ENCODE measurements around the gene CERS2. TPM values are rescaled to one million over a fixed set of nuclear protein-coding genes. Genes with fewer than 3 reads are reported as not detected.

CERS2 gene
- total RNA-seq, 1 experiment from 2014 or later, result 113 TPM

DNA sequence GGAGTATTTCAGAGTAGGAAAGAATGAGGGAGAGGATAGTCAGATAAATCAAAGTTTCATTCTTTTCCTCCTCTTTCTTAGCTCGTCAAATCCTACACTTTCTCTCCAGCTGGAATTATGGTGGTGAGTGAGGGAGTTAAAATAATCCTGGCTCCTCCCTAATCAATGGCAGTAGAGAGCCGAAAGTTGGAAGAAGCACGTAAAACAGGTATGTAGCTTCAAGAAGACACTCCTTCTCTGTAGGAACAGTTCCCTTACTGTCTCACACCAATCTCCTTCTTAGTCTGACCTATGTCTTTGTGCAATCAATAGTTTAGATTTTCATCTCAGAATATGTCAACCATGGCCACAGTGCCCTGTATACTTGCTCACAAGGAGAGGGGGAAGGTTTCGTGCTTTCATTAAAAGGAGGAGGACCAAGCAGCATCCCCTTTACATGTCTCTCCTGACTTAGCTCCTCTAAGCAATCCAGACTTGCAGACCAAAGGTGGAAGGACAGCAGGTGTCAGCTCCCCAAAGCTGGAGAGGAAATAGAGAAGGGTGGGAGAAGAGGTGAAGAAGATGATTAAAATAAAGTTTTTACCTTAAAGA, 31.2 kb upstream of the CERS2 start:
- no peaks in the 10 kb centered on the region for H3K27me3 ChIP-seq (ENCODE audit: insufficient read depth, low read depth)
- peak overlapping the region; percentile 68 for H3K27ac ChIP-seq
- H3K4me2 ChIP-seq, result peak overlapping the region; percentile 86
- TF ChIP-seq EZH2 (IDR thresholded peaks at IDR 0.05; ENCODE audit: low read depth), result no peak
- TF ChIP-seq, protein P1, sequence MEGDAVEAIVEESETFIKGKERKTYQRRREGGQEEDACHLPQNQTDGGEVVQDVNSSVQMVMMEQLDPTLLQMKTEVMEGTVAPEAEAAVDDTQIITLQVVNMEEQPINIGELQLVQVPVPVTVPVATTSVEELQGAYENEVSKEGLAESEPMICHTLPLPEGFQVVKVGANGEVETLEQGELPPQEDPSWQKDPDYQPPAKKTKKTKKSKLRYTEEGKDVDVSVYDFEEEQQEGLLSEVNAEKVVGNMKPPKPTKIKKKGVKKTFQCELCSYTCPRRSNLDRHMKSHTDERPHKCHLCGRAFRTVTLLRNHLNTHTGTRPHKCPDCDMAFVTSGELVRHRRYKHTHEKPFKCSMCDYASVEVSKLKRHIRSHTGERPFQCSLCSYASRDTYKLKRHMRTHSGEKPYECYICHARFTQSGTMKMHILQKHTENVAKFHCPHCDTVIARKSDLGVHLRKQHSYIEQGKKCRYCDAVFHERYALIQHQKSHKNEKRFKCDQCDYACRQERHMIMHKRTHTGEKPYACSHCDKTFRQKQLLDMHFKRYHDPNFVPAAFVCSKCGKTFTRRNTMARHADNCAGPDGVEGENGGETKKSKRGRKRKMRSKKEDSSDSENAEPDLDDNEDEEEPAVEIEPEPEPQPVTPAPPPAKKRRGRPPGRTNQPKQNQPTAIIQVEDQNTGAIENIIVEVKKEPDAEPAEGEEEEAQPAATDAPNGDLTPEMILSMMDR (conservative IDR thresholded peaks at IDR 0.05), result no peak
- peaks cover 56% of the 10 kb centered on the region for H3K4me1 ChIP-seq (replicated peaks; ENCODE audit: insufficient read depth)
- ChIA-PET POLR2A (ENCODE audit: unreplicated experiment) (interaction anchor here (0.6 to 1.5 kb wide), 7 partner anchors 24 to 796 kb away, joined by 3 to 14 read pairs (median 4); partner anchors contain the start of genes ANXA9 and GOLPH3L), CTCF (interaction anchor here (0.6 to 2.1 kb wide), 4 partner anchors 8 to 84 kb away, joined by 3 to 11 read pairs (median 4); partner anchors contain the start of gene ANXA9)
- intact Hi-C loops (cut with micrococcal nuclease; ENCODE audit: unreplicated experiment), result loop anchor here (5.0 kb wide), 3 partner anchors 161 to 749 kb away; partner anchors contain the start of genes CA14, LYSMD1 and SCNM1
- no TSS peak for BruUV-seq (replicated peaks)
- no peaks in the 10 kb centered on the region for H3K36me3 ChIP-seq (ENCODE audit: low read depth)
- no peaks in the 10 kb centered on the region for H3K9me3 ChIP-seq (ENCODE audit: insufficient read depth, low read depth)
- no peak for DNase-seq
- H3K9me2 ChIP-seq (ENCODE audit: insufficient read depth), result no peaks in the 10 kb centered on the region
- peaks cover 23% of the 10 kb centered on the region for H3K79me2 ChIP-seq (ENCODE audit: low read depth)
- H3F3A ChIP-seq (ENCODE audit: insufficient read depth, low read depth), result peaks cover 28% of the 10 kb centered on the region
- peak overlapping the region; percentile 56; the same call in 1 of the 2 replicates for H3K4me3 ChIP-seq
- H2AFZ ChIP-seq, result peak overlapping the region; percentile 81
- no peaks in the 10 kb centered on the region for H4K20me1 ChIP-seq (ENCODE audit: insufficient read depth)

DNA sequence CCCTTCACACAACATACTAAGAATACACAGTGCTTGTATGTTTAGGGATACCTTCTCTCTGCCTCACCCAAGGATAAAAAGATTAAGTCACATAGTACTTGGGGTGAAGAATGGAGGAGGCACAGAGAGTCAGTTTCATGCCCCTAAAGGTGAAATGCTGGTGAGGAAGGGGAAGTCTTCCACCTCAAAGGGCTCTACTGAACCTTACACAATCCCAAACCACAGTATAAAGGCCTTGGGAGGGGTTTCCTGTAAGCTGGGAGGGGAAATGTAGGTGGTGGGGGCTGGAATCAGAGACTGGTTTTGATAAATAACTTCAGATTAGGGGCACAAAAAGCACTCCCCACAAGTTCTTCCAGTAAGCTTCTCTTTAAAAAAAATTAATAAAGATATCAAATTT, 28.5 kb upstream of the CERS2 start:
- CTCF ChIA-PET, result interaction anchor here (1.2 kb wide), 1 partner anchor 22 kb away, joined by 3 read pairs; no protein-coding TSS in a partner anchor
- Histone ChIP-seq H3K4me1 (replicated peaks; ENCODE audit: insufficient read depth) (peaks cover 50% of the 10 kb centered on the region), H3K79me2 (ENCODE audit: low read depth) (no peaks in the 10 kb centered on the region), H3F3A (ENCODE audit: insufficient read depth, low read depth) (peaks cover 28% of the 10 kb centered on the region), H3K27me3 (ENCODE audit: insufficient read depth, low read depth) (no peaks in the 10 kb centered on the region), H3K9me3 (ENCODE audit: insufficient read depth, low read depth) (no peaks in the 10 kb centered on the region), H3K27ac (no peak overlapping the region), H2AFZ (no peak overlapping the region), H3K9me2 (ENCODE audit: insufficient read depth) (no peaks in the 10 kb centered on the region), H3K36me3 (ENCODE audit: low read depth) (no peaks in the 10 kb centered on the region), H3K4me2 (no peak overlapping the region), H3K4me3 (no peak overlapping the region), H4K20me1 (ENCODE audit: insufficient read depth) (no peaks in the 10 kb centered on the region)
- BruUV-seq (replicated peaks), result no TSS peak
- POLR2A ChIA-PET (ENCODE audit: unreplicated experiment), result interaction anchor here (0.6 to 0.9 kb wide), 2 partner anchors 44 to 741 kb away, joined by 3 to 5 read pairs; no protein-coding TSS in a partner anchor
- intact Hi-C loops (cut with micrococcal nuclease; ENCODE audit: unreplicated experiment), result no loop called here
- no peak for DNase-seq
- no peak for TF ChIP-seq EZH2 (IDR thresholded peaks at IDR 0.05; ENCODE audit: low read depth)
- TF ChIP-seq, protein P1 (conservative IDR thresholded peaks at IDR 0.05), result no peak

DNA sequence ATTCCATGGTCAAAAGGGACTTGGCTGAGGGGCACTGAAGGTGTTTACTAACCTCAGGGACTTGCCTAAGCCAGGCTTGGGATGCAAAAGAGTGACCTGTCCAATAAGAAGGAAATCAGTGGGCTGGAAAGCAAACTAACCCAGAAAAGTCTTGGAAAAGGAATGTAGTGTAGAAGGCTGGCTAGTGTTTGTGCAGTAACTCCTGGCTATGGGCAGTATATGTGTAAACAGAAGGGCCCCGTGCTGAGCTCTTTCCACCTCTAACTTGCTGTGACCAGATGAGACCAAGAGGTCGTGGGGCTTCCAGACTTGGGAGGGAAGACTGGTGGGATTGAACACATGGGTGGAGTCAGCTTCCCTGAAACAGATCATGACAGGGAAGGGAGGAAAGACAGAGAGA, 28.0 kb upstream of the CERS2 start:
- intact Hi-C loops (cut with micrococcal nuclease; ENCODE audit: unreplicated experiment), result no loop called here
- POLR2A ChIA-PET (ENCODE audit: unreplicated experiment), result interaction anchor here (0.9 kb wide), 1 partner anchor 740 kb away, joined by 5 read pairs; no protein-coding TSS in a partner anchor
- peaks cover 46% of the 10 kb centered on the region for H3K4me1 ChIP-seq (replicated peaks; ENCODE audit: insufficient read depth)
- H3K79me2 ChIP-seq (ENCODE audit: low read depth), result no peaks in the 10 kb centered on the region
- no peak overlapping the region for H3K4me2 ChIP-seq
- H3K36me3 ChIP-seq (ENCODE audit: low read depth), result no peaks in the 10 kb centered on the region
- peaks cover 24% of the 10 kb centered on the region for H3F3A ChIP-seq (ENCODE audit: insufficient read depth, low read depth)
- no peaks in the 10 kb centered on the region for H3K9me3 ChIP-seq (ENCODE audit: insufficient read depth, low read depth)
- H4K20me1 ChIP-seq (ENCODE audit: insufficient read depth), result no peaks in the 10 kb centered on the region
- H3K27me3 ChIP-seq (ENCODE audit: insufficient read depth, low read depth), result no peaks in the 10 kb centered on the region
- H3K27ac ChIP-seq, result no peak overlapping the region
- no peaks in the 10 kb centered on the region for H3K9me2 ChIP-seq (ENCODE audit: insufficient read depth)
- no peak overlapping the region for H3K4me3 ChIP-seq
- CTCF ChIA-PET, result interaction anchor here (1.2 kb wide), 1 partner anchor 21 kb away, joined by 3 read pairs; no protein-coding TSS in a partner anchor
- BruUV-seq (replicated peaks), result no TSS peak
- DNase-seq, result no peak
- H2AFZ ChIP-seq, result no peak overlapping the region
- no peak for TF ChIP-seq EZH2 (IDR thresholded peaks at IDR 0.05; ENCODE audit: low read depth)
- TF ChIP-seq, protein P1 (conservative IDR thresholded peaks at IDR 0.05), result no peak

All from PC-9 (cell line).